ENCODE data around the gene MAPK7.

DNA sequence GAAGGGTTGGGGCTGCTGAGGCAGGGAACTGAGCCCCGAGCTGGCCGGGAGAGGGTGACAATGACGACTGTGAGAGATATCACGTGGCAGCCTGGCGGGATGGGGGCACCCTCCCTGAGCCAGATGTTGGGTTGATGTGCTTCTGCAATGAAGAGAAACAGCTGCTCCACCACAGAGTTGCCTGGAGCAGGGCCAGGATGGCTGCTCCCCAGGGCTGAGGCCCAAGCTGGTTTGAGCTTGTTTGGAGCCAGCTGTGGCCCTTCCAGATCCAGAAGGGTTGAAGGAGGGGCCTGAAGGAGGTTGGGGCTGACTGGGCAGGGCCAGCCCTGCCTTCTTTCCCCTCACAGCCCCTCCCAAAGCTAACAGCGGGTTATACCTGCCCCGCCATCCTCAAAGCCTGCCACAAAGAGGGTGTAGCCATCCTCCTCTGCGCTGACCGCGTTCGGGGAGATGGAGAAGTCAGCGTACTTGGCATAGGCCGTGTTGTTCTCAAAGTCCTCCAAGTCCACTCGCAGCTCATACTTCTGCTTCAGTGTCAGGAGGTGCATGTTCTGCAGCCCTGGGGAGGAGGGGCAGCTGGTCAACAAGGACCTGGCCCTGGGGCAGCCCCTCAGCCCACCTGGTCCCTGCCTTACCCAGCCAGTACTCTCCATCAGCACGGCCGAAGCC lies 6.6 kb downstream of the MAPK7 start:
- TF ChIP-seq CTCF (IDR thresholded peaks at IDR 0.05) (no peak), TAF1 (IDR thresholded peaks at IDR 0.05; ENCODE audit: borderline replicate concordance, low read depth, low read length) (no peak), MXI1 (IDR thresholded peaks at IDR 0.05; ENCODE audit: low read depth, low read length) (peak; percentile 73; the same call in 1 of the 2 replicates), RCOR1 (IDR thresholded peaks at IDR 0.05; ENCODE audit: low read length) (peak; percentile 79)

Measured in SK-N-SH (cell line).